Ureter (tissue), 1 donor: ENCODE data around the gene MVP. TPM values are rescaled to one million over a fixed set of nuclear protein-coding genes. Genes with fewer than 3 reads are reported as not detected.

Source experiments
- DNase-seq: peaks from one replicate; pipeline ENCODE4 v3.0.0-alpha.2; 2020; ENCODE audit warnings: low spot score
- total RNA-seq: library from RNA; stranded (reverse); gene quantifications from one replicate; pipeline ENCODE4 v1.2.4, GENCODE V29; 2023
- donor health status: DM: yes; HTN: yes; CAD: no.

Gene MVP
- total RNA-seq, 1 donor from 2014 or later: 158 TPM

DNA sequence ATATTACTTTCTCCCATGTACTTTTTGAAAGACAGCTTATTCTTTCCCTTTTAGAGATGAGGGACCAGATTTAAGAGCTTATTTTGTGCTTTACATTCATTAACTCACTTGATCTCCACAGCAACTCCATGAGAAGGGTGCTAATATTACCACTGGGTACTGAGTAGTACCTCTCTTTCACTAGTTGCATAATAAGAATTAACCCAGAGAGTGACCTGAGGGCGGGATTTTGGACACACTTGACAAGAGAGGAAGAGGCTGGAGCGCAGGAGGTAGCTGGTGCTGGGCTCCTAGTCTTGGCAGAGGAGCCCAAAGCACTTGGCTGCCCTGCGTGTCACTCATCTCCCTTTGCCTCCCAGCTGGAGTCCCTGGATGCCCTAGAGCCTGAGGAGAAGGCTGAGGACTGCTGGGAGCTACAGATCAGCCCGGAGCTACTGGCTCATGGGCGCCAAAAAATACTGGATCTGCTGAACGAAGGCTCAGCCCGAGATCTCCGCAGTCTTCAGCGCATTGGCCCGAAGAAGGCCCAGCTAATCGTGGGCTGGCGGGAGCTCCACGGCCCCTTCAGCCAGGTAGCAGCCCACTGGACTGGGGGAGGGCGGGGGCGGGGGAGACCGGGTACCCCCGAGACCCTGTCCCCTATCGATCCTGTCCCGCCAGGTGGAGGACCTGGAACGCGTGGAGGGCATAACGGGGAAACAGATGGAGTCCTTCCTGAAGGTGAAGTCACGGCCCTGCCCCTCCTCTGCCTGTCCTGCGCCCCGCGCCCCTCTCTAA is 15.6 kb upstream of the MVP start:
- peak; percentile 56 for DNase-seq

DNA sequence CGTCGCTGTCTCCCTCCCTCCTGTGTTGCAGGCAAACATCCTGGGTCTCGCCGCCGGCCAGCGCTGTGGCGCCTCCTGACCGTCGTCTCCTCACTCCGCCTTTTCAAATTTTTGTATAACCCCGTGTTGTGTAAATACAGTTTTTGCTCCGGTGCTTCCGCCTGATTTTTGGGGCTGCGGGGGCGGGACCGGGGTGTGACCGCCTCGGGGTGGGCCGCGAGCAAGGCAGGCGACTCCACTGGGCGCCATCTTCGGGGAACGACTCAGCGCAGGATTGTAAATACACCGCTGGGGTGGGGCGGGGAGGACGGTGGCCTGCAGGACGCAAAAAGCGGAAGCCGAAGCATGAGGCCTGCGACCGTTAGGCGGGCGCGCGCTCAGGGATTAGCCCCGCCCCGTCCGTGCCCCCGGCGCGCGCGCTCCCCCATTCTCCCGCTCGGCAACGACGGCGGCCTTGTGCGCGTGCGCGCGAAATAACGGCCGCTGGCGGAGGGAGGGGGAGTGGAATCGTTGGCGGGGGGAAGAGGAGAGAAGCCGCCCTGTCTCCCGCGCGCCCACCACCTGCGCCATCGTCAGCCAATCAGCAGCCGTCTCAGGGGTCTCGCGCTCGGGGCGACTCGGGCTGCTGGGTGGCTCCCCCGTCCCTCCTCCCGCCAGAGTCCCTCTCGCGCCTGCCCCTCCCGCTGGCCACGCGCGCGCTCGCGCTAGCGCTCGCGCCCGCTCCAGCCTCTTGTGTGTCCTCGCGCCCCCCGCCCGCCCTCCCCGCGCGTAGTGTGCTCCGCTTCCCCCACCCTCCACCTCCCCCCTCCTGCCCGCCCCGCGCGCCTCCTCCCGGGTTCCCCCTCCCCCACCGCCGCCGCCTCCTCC is 14.8 kb upstream of the MVP start:
- DNase-seq: peak; percentile 98

DNA sequence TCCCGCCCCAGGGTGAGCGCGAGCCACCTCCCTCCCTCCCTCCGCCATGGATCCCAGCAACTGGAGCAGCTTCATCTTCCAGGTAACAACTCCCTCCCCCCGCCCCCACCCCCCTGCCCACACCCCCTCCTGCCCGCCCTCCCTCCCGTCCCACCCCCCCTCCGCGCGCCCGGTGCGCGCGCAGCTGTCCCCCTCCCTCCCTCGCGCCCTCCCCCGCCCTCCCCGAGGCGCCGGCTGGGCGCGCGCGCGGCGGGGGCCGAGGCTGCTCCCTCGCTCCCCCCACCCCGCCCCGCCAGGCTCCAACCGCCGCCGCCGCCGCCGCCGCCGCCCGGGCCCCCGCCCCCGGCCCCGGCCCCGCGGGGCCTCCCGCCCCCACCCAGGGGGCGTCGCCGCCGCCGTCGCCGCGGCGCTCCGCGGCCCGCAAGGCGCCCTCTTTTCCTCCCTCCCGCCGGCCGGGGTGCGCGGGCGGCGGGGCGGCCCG is 14.1 kb upstream of the MVP start, which contains the start of gene MAZ:
Gene MAZ (plus strand): TSS at position 431 of the 481 bp plus-strand sequence. CDS start 173 bp downstream, outside the sequence.
- no peak for DNase-seq

DNA sequence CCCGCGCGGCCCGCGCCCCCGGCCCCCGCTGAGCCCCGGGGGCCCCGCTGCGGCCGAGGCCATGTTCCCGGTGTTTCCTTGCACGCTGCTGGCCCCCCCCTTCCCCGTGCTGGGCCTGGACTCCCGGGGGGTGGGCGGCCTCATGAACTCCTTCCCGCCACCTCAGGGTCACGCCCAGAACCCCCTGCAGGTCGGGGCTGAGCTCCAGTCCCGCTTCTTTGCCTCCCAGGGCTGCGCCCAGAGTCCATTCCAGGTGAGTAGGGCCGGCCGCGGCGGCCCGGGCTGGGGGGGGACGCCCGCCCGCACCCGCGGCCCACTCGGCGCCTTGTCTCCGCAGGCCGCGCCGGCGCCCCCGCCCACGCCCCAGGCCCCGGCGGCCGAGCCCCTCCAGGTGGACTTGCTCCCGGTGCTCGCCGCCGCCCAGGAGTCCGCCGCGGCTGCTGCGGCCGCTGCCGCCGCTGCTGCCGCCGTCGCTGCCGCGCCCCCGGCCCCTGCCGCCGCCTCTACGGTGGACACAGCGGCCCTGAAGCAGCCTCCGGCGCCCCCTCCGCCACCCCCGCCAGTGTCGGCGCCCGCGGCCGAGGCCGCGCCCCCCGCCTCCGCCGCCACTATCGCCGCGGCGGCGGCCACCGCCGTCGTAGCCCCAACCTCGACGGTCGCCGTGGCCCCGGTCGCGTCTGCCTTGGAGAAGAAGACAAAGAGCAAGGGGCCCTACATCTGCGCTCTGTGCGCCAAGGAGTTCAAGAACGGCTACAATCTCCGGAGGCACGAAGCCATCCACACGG is 13.4 kb upstream of the MVP start:
- DNase-seq: peak; percentile 69

DNA sequence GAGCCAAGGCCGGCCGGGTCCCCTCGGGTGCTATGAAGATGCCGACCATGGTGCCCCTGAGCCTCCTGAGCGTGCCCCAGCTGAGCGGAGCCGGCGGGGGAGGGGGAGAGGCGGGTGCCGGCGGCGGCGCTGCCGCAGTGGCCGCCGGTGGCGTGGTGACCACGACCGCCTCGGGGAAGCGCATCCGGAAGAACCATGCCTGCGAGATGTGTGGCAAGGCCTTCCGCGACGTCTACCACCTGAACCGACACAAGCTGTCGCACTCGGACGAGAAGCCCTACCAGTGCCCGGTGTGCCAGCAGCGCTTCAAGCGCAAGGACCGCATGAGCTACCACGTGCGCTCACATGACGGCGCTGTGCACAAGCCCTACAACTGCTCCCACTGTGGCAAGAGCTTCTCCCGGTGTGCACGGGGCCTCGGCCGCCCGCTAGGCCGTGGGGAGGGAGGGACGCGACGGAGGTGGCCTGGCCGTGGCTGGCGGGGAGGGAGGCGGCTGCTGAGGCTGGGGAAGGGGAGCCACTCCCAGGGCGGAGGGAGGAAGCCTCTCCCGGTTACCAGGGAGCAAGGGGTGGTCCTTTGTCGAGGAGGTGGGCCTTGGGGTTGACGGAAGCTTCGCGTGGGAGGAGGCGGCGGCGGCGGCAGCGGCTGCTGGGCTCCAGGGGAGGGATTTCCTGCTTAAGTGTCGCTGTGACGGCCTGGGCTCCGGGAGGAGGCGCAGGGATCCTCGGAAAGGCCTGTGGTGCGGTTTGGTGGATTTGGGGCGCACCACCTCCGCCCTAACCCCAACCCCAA is 12.6 kb upstream of the MVP start:
- peak; percentile 93 for DNase-seq

DNA sequence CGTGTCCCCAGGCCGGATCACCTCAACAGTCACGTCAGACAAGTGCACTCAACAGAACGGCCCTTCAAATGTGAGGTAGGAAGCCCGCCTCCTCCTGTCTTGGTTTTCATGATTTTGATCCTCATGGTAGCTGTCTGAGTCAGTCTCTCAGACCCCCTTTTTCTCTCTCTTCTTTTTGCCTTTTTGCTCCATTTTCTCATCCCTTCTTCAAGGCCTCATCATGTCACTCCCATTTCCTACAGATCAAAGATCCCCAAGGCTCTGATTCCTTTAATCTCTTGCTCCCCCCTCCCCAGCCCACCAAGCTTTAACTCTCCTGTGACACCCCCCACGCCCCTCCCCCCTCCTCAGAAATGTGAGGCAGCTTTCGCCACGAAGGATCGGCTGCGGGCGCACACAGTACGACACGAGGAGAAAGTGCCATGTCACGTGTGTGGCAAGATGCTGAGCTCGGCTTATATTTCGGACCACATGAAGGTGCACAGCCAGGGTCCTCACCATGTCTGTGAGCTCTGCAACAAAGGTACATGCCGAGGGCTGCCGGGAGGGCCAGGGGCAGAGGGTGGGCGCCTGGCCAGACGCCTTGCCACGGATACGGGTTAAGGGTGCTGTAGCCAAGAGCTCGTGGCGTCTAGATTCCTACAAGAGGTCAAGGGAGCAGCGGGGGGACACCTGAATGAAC is 11.9 kb upstream of the MVP start:
- peak; percentile 61 for DNase-seq

DNA sequence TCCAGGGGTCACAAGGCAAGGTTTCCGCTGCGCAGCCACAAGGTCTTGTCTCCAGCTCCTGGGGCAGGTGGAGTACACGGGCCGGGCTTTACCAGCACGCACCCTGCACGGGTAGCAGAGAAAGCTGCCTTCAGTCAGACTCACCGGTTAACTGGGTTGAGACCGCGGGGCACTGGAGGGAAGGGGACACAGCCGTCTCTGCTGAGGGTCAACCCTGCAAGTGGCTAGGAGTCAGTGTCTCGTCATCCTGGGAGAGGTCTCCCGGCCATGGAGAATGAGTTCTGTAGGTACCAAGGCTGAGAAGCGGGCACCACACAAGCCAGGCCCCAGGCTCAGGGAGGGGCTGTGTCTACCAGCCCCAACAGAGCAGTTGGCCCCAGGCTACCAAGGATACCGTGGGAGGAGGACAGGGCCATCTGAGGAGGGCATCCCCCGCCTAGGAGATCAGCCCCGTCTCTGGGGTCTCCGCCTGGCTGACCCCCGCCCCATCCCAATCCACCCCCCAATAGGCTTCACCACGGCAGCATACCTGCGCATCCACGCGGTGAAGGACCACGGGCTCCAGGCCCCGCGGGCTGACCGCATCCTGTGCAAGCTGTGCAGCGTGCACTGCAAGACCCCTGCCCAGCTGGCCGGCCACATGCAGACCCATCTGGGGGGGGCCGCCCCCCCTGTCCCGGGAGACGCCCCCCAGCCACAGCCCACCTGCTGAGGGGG is 11.1 kb upstream of the MVP start:
- DNase-seq: no peak

DNA sequence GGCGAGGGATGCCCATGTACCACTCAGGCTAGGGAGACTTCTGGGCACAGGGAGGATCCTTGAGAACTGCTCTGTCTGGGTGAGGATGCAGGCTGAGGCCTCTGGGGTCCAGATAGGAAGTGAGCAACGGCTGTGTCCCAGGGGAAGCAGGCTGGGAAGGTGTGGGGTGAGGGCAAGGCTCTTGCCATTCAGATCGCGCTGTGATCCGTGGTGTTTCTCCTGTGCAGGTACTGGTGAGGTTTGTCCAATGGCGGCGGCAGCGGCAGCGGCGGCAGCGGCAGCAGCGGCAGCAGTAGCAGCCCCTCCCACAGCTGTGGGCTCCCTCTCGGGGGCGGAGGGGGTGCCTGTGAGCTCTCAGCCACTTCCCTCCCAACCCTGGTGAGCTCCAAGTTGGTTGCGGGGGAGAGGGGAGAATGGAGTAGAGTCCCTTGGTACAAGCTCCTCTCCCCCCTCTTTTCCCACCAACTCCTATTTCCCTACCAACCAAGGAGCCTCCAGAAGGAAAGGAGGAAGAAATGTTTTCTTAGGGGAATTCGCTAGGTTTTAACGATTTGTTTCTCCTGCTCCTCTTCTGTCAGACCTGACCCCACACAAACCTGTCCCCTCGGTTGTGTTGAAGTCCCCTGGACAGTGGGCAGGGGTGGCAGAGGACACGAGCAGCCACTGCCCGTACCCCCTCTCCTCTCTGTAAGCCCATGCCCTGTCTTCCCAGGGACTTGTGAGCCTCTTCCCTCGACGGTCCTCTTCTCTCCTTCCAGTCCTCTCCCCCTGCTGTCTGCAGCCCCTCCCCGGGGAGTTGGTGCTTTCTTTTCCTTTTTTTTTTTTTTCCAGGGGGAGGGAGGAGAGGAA is 10.2 kb upstream of the MVP start:
- DNase-seq: no peak

DNA sequence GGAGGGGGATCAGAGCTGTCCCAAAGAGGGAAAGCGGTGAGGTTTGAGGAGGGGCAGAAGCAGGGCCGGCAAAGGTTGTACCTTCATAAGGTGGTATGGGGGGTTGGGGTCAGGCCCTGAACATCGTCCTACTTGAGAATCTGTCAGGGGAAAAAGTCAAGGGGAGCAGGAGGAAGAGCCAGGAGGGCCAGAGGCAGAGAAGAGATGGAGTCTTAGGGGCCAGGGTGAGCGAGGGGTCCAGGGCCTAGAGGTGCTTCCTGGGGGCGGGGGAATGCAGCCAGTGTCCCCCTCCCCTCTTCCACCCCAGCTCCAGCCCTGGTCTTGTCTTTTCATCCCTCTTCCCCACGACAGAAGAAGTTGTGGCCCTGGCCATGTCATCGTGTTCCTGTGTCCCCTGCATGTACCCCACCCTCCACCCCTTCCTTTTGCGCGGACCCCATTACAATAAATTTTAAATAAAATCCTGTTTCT is 9.5 kb upstream of the MVP start:
- no peak for DNase-seq

DNA sequence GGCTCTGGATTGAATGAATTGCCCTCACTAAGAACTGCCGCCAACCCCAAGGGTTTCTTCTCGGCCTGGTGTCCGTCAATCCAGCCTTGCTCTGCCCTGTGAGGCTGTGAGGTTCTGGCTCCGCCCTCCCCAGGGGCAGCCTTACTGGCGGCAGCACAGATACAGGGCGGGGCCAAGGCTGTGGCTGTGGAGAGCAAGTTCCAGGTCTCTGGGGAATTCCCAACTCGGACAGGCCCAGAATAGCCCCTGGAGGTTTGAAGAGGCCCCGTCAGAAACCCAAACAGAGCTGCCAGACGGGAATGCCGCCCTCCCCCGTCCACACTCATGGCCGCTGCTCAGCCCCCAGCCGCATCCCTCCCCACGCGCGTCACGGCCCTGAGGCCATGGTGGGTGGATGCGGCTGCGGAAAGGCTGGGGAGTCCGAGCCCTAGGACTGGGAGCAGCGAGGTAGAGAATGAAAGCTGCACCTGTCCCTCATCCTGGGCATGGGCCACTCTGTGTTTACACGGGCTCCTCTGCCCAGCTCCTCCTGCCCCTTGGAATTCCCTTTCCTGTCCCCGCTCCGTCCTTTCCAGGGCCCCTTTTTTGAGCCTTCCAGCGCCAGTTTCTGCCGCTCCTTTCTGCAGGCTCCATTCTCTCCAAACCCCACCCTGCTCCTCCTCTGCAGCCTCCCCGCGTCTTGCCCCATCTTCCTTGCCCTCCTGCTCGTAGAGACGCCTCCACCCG is 8.9 kb upstream of the MVP start:
- DNase-seq: peak; percentile 96

DNA sequence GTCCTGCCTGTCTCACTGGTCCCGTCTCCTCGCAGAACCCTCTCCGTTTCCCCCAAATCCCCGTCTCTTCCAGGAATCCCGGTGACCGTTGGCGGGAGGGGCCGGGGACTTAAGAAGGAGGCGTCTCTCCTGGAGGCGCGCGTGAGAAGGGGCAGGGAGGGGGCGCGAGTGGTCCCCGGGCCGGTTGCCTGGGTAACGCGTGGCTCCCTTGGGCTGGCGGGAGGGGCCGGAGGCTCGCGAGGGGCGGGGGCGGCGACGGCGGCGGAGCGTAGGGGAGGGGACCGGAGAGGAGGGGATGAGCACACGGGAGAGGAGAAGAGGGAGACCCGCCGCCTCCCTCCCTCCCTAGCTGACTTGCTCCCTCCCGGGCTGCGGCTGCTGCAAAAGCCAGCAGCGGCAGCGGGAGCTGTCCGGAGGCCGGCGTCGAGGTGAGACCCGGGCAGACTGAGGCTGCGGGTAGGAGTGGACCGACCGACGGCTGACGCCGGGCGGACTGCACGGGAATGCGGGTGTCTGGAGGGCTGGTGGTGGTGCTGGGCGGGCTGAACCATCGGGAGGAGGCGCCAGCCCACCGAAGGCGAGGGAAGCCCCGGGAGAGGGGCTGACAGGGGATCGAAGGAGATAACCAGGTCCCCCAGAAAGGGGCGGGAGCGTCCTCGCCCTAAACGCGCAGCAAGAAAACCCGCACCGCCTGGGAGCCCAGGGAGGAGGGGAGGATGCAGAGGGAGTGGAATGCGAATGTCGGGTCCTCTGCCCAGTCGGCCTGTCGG is 8.2 kb upstream of the MVP start, which contains the start of gene PRRT2:
Gene PRRT2 (plus strand): TSS at position 298 of the 770 bp plus-strand sequence. CDS start 862 bp downstream, outside the sequence.
- DNase-seq: peak; percentile 76

DNA sequence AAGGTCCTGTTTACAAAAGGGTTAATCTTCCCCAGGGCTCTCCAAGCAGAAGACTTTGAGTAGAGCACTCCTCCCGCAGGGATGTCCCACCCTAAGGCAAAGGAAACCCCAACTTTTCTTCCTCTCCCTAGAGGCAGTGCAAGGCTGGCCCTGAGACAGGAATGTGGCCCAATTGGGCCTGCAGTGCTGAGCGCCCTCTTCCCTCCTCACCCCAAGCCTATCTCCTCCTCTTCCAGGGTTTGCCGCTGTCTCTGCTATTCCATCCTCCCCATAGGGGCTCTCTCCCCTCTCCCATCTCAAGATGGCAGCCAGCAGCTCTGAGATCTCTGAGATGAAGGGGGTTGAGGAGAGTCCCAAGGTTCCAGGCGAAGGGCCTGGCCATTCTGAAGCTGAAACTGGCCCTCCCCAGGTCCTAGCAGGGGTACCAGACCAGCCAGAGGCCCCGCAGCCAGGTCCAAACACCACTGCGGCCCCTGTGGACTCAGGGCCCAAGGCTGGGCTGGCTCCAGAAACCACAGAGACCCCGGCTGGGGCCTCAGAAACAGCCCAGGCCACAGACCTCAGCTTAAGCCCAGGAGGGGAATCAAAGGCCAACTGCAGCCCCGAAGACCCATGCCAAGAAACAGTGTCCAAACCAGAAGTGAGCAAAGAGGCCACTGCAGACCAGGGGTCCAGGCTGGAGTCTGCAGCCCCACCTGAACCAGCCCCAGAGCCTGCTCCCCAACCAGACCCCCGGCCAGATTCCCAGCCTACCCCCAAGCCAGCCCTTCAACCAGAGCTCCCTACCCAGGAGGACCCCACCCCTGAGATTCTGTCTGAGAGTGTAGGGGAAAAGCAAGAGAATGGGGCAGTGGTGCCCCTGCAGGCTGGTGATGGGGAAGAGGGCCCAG is 7.3 kb upstream of the MVP start:
- DNase-seq: no peak

DNA sequence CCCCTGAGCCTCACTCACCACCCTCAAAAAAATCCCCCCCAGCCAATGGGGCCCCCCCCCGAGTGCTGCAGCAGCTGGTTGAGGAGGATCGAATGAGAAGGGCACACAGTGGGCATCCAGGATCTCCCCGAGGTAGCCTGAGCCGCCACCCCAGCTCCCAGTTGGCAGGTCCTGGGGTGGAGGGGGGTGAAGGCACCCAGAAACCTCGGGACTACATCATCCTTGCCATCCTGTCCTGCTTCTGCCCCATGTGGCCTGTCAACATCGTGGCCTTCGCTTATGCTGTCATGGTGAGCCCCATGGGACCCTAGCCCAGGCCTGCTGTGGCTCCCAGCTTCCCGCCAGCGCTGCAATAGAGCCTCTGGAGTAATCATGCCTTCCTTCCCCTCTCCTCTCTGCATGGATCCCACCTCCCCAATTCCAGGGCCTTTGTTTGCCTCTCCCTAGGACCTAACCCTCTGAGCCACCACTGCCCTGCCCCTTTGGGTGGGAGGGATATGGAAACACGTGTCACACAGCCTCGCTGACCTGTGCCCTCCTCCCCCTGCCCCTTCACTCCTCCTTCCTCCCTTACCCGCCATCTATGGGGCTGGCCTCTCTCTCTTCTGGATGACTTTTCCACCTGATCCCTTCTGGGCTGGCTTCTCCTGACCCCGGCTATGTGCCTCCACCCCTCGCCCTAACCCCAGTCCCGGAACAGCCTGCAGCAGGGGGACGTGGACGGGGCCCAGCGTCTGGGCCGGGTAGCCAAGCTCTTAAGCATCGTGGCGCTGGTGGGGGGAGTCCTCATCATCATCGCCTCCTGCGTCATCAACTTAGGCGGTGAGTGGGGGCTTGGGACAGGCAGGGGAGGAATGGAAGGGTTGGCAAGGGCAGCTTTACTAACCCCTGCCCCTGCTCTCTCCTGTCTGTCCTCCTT is 6.4 kb upstream of the MVP start:
- DNase-seq: no peak

DNA sequence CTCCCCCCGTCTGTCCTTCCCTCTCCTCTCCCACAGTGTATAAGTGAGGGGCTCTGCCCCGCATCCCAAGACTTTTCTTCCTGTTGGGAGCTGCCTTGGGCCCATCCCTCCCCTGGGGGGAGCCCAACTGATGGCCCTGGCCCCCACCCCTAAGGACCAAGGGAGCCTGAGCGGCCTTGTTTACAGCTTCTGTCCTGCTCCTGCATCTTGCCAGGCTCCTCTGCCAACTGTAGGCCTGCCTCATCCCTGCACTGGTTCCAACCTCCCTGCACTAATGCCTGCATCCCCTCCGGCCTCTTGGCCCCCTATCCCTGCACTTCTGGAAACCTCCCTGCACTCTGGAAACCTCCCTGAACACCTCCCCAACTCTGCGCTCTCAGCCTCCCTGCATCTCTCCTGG is 5.7 kb upstream of the MVP start:
- no peak for DNase-seq
